Esophagus muscularis mucosa (tissue), 4 donors: Measurements from ENCODE around the gene GPR21.

ENCODE experiments used
- EP300 ChIP-seq: sonication (generic); formaldehyde crosslinking; IDR thresholded peaks from one replicate; pipeline ENCODE4 v1.6.1; 2017; ENCODE audit warnings: antibody characterized with exemption
- POLR2A ChIP-seq: fragments of 450-650 bp; IDR thresholded peaks from one replicate; pipeline ENCODE4 v1.6.1; 2017; ENCODE audit warnings: antibody characterized with exemption, moderate library complexity, mild to moderate bottlenecking, low read depth
- POLR2AphosphoS5 ChIP-seq, 2 donors: sonication (generic); formaldehyde crosslinking; IDR thresholded peaks; one replicate each; pipeline ENCODE4 v1.6.1; 2017; ENCODE audit warnings: antibody characterized with exemption in 2 of 2
- TF ChIP-seq, protein P1 (sequence below), 3 experiments: fragments of 200-600 bp in 2 of 3; fragments of 450-650 bp in 1 of 3; sonication (generic) in 2 of 3; IDR thresholded peaks; one replicate each; pipeline ENCODE4 v1.5.1; 2017 to 2019; ENCODE audit warnings: antibody characterized with exemption in 3 of 3, mild to moderate bottlenecking in 2 of 3, moderate library complexity in 1 of 3

DNA sequence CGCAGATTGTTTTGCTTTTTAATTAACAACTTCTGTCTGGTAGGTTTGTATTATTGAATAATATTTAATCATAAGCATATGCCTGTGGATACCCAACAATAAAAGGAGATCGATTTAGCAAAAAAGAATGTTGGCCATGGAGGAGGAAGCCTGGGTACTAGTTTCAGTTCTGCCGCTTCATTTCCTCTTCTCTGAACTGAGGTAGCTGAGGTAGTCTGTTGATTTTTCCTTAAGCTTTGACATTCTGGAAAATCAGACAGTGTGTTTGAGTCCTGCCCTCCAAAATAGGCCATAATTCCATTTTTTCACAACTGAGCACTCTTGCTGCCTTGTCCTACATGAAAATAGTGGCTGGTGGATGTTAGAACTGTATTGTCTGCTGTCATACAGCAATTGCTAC, 6.0 kb upstream of the GPR21 start:
- TF ChIP-seq, protein P1, sequence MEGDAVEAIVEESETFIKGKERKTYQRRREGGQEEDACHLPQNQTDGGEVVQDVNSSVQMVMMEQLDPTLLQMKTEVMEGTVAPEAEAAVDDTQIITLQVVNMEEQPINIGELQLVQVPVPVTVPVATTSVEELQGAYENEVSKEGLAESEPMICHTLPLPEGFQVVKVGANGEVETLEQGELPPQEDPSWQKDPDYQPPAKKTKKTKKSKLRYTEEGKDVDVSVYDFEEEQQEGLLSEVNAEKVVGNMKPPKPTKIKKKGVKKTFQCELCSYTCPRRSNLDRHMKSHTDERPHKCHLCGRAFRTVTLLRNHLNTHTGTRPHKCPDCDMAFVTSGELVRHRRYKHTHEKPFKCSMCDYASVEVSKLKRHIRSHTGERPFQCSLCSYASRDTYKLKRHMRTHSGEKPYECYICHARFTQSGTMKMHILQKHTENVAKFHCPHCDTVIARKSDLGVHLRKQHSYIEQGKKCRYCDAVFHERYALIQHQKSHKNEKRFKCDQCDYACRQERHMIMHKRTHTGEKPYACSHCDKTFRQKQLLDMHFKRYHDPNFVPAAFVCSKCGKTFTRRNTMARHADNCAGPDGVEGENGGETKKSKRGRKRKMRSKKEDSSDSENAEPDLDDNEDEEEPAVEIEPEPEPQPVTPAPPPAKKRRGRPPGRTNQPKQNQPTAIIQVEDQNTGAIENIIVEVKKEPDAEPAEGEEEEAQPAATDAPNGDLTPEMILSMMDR (IDR thresholded peaks at IDR 0.05): no peak
- TF ChIP-seq POLR2A: no peak
- no peak for TF ChIP-seq POLR2AphosphoS5 (IDR thresholded peaks at IDR 0.05)
- no peak for TF ChIP-seq EP300
